Osteocyte (in vitro differentiated cells): Measurements from ENCODE around the gene ADH1C. TPM values are rescaled to one million over a fixed set of nuclear protein-coding genes. Genes with fewer than 3 reads are reported as not detected.

Experiments
- DNase-seq: peaks from one replicate; pipeline ENCODE4 v3.0.0; 2021; ENCODE audit warnings: mixed read lengths; ENCODE audit not compliant: unreplicated experiment; ENCODE audit errors: extremely low spot score
- H3K27ac Mint-ChIP-seq: one replicate; pipeline ENCODE4 v1.8.0; 2021; ENCODE audit warnings: mild to moderate bottlenecking, mixed read lengths; ENCODE audit not compliant: unreplicated experiment
- H3K27me3 Mint-ChIP-seq: one replicate; pipeline ENCODE4 v1.8.0; 2021; ENCODE audit warnings: mixed read lengths; ENCODE audit not compliant: unreplicated experiment
- H3K36me3 Mint-ChIP-seq: one replicate; pipeline ENCODE4 v1.8.0; 2021; ENCODE audit warnings: mixed read lengths; ENCODE audit not compliant: unreplicated experiment
- H3K4me1 Mint-ChIP-seq: one replicate; pipeline ENCODE4 v1.8.0; 2021; ENCODE audit warnings: mixed read lengths; ENCODE audit not compliant: unreplicated experiment
- H3K4me3 Mint-ChIP-seq: one replicate; pipeline ENCODE4 v1.8.0; 2021; ENCODE audit warnings: mild to moderate bottlenecking, moderate library complexity, mixed read lengths; ENCODE audit not compliant: unreplicated experiment
- H3K9me3 Mint-ChIP-seq: one replicate; pipeline ENCODE4 v1.8.0; 2021; ENCODE audit warnings: mixed read lengths; ENCODE audit not compliant: unreplicated experiment
- total RNA-seq: library from RNA; stranded (reverse); gene quantifications from 2 replicates; pipeline ENCODE4 v1.2.1, GENCODE V29; 2021
- TF ChIP-seq, protein P1 (sequence below): fragments of 200-600 bp; sonication (generic); IDR thresholded peaks from 2 replicates; pipeline ENCODE4 v1.5.0; 2021; ENCODE audit warnings: antibody characterized with exemption, mild to moderate bottlenecking, moderate library complexity

The ADH1C gene
- total RNA-seq, 1 donor from 2014 or later: not detected

DNA sequence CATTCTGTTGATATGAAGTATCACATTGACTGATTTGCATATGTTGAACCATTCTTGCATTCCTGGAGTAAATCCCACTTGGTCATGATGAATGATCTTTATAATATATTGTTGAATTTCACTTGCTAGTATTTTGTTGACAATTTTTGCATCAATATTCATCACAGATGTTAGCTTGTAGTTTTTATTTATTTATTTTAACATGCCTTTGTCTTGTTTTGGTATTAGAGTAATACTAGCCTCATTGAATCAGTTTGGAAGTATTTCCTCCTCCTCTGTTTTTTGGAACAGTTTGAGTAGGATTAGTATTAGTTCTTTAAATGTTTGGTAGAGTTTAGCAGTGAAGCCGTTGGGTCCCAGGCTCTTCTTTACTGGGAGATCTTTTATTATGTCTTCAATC lies 13.9 kb upstream of the ADH1C start:
- Mint-ChIP-seq H3K27me3 (no peaks in the 10 kb centered on the region), H3K4me1 (peaks cover 2% of the 10 kb centered on the region), H3K4me3 (no peak overlapping the region), H3K36me3 (peaks cover 3% of the 10 kb centered on the region), H3K27ac (no peak overlapping the region), H3K9me3 (peaks cover 11% of the 10 kb centered on the region)
- DNase-seq: no peak
- TF ChIP-seq, protein P1, sequence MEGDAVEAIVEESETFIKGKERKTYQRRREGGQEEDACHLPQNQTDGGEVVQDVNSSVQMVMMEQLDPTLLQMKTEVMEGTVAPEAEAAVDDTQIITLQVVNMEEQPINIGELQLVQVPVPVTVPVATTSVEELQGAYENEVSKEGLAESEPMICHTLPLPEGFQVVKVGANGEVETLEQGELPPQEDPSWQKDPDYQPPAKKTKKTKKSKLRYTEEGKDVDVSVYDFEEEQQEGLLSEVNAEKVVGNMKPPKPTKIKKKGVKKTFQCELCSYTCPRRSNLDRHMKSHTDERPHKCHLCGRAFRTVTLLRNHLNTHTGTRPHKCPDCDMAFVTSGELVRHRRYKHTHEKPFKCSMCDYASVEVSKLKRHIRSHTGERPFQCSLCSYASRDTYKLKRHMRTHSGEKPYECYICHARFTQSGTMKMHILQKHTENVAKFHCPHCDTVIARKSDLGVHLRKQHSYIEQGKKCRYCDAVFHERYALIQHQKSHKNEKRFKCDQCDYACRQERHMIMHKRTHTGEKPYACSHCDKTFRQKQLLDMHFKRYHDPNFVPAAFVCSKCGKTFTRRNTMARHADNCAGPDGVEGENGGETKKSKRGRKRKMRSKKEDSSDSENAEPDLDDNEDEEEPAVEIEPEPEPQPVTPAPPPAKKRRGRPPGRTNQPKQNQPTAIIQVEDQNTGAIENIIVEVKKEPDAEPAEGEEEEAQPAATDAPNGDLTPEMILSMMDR: no peak

DNA sequence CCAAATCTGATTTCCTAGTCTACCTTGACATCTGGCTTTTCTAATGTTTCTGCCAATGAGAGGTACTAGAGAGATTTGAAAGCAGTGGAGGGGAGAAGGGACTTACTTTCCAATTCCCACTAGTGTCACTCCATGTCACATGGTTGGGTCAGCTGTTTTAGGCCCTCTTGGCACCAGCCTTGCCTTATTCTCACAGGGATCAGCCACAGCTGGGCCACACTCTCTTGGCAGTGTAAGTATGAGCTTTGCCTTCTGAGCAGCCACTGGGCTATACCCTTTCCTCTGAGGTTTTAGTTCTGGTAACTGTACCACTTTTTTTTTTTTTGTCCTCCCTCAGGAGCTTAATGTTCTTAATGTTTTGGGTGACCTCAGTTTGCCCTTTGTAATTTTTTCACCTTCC lies 10.2 kb upstream of the ADH1C start:
- Mint-ChIP-seq H3K9me3 (peaks cover 11% of the 10 kb centered on the region), H3K36me3 (peaks cover 3% of the 10 kb centered on the region), H3K27me3 (no peaks in the 10 kb centered on the region), H3K27ac (no peak overlapping the region), H3K4me1 (peaks cover 2% of the 10 kb centered on the region), H3K4me3 (no peak overlapping the region)
- TF ChIP-seq, protein P1: no peak
- no peak for DNase-seq

DNA sequence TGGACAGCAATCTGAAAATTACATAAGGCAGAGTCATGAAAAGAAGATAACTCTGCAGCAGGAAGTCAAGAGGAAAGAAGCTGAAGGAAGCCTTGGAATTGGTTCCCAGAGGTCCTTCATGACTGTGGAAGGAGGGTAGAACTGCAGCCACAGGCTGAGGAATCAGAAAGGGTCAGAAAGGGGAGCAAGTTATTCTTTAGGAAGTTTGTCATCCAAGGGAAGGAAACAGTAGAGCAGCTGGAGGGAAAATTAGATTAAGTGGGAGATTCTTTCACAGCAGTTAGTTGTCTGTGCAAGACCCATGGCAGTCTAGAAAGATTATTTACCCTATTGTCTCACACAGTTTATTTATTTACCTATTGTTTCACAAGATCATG lies 9.3 kb upstream of the ADH1C start:
- Mint-ChIP-seq H3K4me3 (no peak overlapping the region), H3K4me1 (peaks cover 2% of the 10 kb centered on the region), H3K9me3 (peaks cover 11% of the 10 kb centered on the region), H3K27ac (no peak overlapping the region), H3K27me3 (no peaks in the 10 kb centered on the region), H3K36me3 (peaks cover 3% of the 10 kb centered on the region)
- no peak for DNase-seq
- TF ChIP-seq, protein P1: no peak

DNA sequence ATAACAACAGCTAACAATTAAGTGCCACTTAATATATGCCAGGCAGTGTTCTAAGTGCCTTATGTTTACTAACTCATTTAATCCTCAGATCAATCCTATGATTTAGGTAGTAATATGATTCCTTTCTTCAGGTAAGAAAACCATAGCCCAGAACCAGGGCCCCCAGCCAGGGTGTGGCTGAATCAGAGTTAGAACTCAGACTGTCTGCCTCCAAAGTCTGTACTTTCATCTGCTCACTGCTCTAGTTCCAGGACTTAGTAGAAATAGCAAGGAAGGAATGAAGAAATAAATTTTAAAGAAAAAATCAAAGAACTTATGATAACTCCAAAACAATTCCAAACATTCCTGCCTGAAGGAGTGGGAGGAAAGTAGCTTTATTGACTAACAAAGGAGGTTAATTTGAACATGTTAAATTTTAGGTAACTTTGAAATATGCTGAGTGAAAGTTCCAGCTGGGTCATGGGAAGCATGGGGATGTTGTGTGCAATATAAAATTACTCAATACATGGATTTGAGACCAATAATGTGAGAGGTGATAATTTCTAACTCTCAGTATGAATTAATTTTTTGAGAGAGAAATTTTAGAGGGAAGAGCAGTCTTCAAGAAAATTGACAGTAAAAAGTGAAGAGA lies 8.8 kb upstream of the ADH1C start:
- no peak for DNase-seq
- H3K36me3 Mint-ChIP-seq: peaks cover 3% of the 10 kb centered on the region
- no peak overlapping the region for H3K4me3 Mint-ChIP-seq
- peaks cover 15% of the 10 kb centered on the region for H3K9me3 Mint-ChIP-seq
- TF ChIP-seq, protein P1: no peak
- no peaks in the 10 kb centered on the region for H3K27me3 Mint-ChIP-seq
- peaks cover 2% of the 10 kb centered on the region for H3K4me1 Mint-ChIP-seq
- H3K27ac Mint-ChIP-seq: no peak overlapping the region

DNA sequence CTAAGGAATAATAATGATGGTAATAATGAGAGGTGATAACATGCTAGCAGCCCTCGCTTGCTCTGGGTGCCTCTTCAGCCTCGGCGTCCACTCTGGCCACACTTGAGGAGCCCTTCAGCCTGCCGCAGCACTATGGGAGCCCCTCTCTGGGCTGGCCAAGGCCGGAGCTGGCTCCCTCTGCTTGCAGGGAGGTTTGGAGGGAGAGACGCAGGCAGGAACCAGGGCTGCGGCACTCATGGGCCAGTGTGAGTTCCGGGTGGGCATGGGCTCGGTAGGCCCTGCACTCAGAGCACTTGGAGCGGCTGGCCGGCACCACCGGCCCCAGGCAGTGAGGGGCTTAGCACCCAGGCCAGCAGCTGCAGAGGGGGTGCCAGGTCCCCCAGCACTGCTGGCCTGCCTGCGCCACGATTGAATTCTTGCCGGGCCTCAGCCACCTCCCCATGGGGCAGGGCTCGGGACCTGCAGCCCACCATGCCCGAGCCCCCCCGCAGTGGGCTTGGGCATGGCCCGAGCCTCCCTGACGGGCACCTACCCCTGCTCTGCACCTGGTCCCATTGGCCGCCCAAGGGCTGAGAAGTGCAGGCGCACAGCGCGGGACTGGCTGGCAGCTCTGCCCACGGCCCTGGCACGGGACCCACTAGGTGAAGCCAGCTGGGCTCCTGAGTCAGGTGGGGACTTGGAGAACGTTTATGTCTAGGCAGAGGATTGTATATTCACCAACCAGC lies 7.1 kb upstream of the ADH1C start:
- no peak overlapping the region for H3K4me3 Mint-ChIP-seq
- TF ChIP-seq, protein P1: no peak
- H3K27ac Mint-ChIP-seq: no peak overlapping the region
- peaks cover 2% of the 10 kb centered on the region for H3K4me1 Mint-ChIP-seq
- no peaks in the 10 kb centered on the region for H3K27me3 Mint-ChIP-seq
- DNase-seq: no peak
- no peaks in the 10 kb centered on the region for H3K36me3 Mint-ChIP-seq
- peaks cover 9% of the 10 kb centered on the region for H3K9me3 Mint-ChIP-seq
